HUES6 (cell line): Measurements from ENCODE around the gene IRF1.

Source experiments
- H3K27ac ChIP-seq: 2 replicates; pipeline ENCODE4 v1.7.0; 2013; ENCODE audit warnings: low read depth, mild to moderate bottlenecking, low read length, inconsistent platforms
- H3K27me3 ChIP-seq: 2 replicates; pipeline ENCODE4 v1.6.1; 2013; ENCODE audit warnings: low read length; ENCODE audit not compliant: control insufficient read depth, insufficient read depth
- H3K36me3 ChIP-seq: 2 replicates; pipeline ENCODE4 v1.6.1; 2013; ENCODE audit warnings: low read length; ENCODE audit not compliant: control insufficient read depth, insufficient read depth
- H3K4me1 ChIP-seq: 2 replicates; pipeline ENCODE4 v1.6.1; 2013; ENCODE audit warnings: low read length; ENCODE audit not compliant: control insufficient read depth, insufficient read depth
- H3K4me3 ChIP-seq: 2 replicates; pipeline ENCODE4 v1.5.1; 2013; ENCODE audit warnings: low read depth, low read length
- H3K9ac ChIP-seq: one replicate; pipeline ENCODE4 v1.6.1; 2013; ENCODE audit warnings: mild to moderate bottlenecking, low read length
- H3K9me3 ChIP-seq: 2 replicates; pipeline ENCODE4 v1.6.1; 2013; ENCODE audit warnings: low read depth, low read length; ENCODE audit not compliant: control insufficient read depth, insufficient read depth

IRF1 gene

GRCh38 chr5:132463811-132464155 lies 26.8 kb downstream of the IRF1 start:
- peaks cover 3% of the 10 kb centered on the region; the same call in 1 of the 2 replicates for H3K9me3 ChIP-seq
- no peak overlapping the region for H3K27ac ChIP-seq
- H3K9ac ChIP-seq: no peak overlapping the region
- H3K4me1 ChIP-seq: peaks cover 19% of the 10 kb centered on the region
- no peak overlapping the region for H3K4me3 ChIP-seq
- no peaks in the 10 kb centered on the region for H3K27me3 ChIP-seq
- no peaks in the 10 kb centered on the region for H3K36me3 ChIP-seq

GRCh38 chr5:132462856-132463745 lies 27.5 kb downstream of the IRF1 start:
- peaks cover 19% of the 10 kb centered on the region for H3K4me1 ChIP-seq
- H3K4me3 ChIP-seq: no peak overlapping the region
- no peaks in the 10 kb centered on the region for H3K27me3 ChIP-seq
- H3K9me3 ChIP-seq: no peaks in the 10 kb centered on the region
- no peak overlapping the region for H3K27ac ChIP-seq
- H3K9ac ChIP-seq: no peak overlapping the region
- H3K36me3 ChIP-seq: no peaks in the 10 kb centered on the region

- Histone ChIP-seq H3K27me3 (no peaks in the 10 kb centered on the region), H3K9me3 (no peaks in the 10 kb centered on the region), H3K36me3 (no peaks in the 10 kb centered on the region), H3K27ac (no peak overlapping the region), H3K4me3 (no peak overlapping the region), H3K4me1 (peaks cover 21% of the 10 kb centered on the region), H3K9ac (no peak overlapping the region)
Measured at GRCh38 chr5:132462333-132462732, 28.2 kb downstream of the IRF1 start.

- Histone ChIP-seq H3K4me3 (no peak overlapping the region), H3K9me3 (no peaks in the 10 kb centered on the region), H3K4me1 (peaks cover 28% of the 10 kb centered on the region), H3K9ac (no peak overlapping the region), H3K27me3 (no peaks in the 10 kb centered on the region), H3K27ac (no peak overlapping the region), H3K36me3 (no peaks in the 10 kb centered on the region)
Measured at GRCh38 chr5:132461569-132462070, 29.0 kb downstream of the IRF1 start.

- Histone ChIP-seq H3K27me3 (no peaks in the 10 kb centered on the region), H3K9me3 (no peaks in the 10 kb centered on the region), H3K9ac (no peak overlapping the region), H3K4me1 (peaks cover 34% of the 10 kb centered on the region), H3K4me3 (no peak overlapping the region), H3K27ac (no peak overlapping the region), H3K36me3 (no peaks in the 10 kb centered on the region)
Measured at GRCh38 chr5:132460846-132461568, 29.6 kb downstream of the IRF1 start.

GRCh38 chr5:132459983-132460838 lies 30.4 kb downstream of the IRF1 start:
- Histone ChIP-seq H3K27ac (no peak overlapping the region), H3K9ac (no peak overlapping the region), H3K36me3 (no peaks in the 10 kb centered on the region), H3K27me3 (no peaks in the 10 kb centered on the region), H3K9me3 (no peaks in the 10 kb centered on the region), H3K4me1 (peaks cover 40% of the 10 kb centered on the region), H3K4me3 (no peak overlapping the region)

- no peak overlapping the region for H3K9ac ChIP-seq
- H3K27ac ChIP-seq: no peak overlapping the region
- peaks cover 33% of the 10 kb centered on the region for H3K4me1 ChIP-seq
- H3K36me3 ChIP-seq: no peaks in the 10 kb centered on the region
- H3K27me3 ChIP-seq: no peaks in the 10 kb centered on the region
- no peaks in the 10 kb centered on the region for H3K9me3 ChIP-seq
- no peak overlapping the region for H3K4me3 ChIP-seq
Measured at GRCh38 chr5:132459031-132459982, 31.3 kb downstream of the IRF1 start.

- Histone ChIP-seq H3K36me3 (no peaks in the 10 kb centered on the region), H3K4me1 (peaks cover 27% of the 10 kb centered on the region), H3K27ac (no peak overlapping the region), H3K27me3 (no peaks in the 10 kb centered on the region), H3K9ac (no peak overlapping the region), H3K9me3 (no peaks in the 10 kb centered on the region), H3K4me3 (no peak overlapping the region)
Measured at GRCh38 chr5:132458651-132459030, 31.9 kb downstream of the IRF1 start.

- Histone ChIP-seq H3K9ac (no peak overlapping the region), H3K4me1 (peaks cover 27% of the 10 kb centered on the region), H3K27me3 (no peaks in the 10 kb centered on the region), H3K36me3 (no peaks in the 10 kb centered on the region), H3K27ac (no peak overlapping the region), H3K9me3 (no peaks in the 10 kb centered on the region), H3K4me3 (no peak overlapping the region)
Measured at GRCh38 chr5:132458226-132458560, 32.4 kb downstream of the IRF1 start.
